Measurements from ENCODE around the gene TNNT2. TPM values are rescaled to one million over a fixed set of nuclear protein-coding genes. Genes with fewer than 3 reads are reported as not detected.

The TNNT2 gene
- total RNA-seq, 1 donor from 2014 or later, result not detected

GRCh38 chr1:201335174-201335870, 42.2 kb downstream of the TNNT2 start:
- DNase-seq (ENCODE audit: low read depth, low spot score), result no peak
- Mint-ChIP-seq H3K9me3 (no peaks in the 10 kb centered on the region), H3K4me3 (no peak overlapping the region), H3K27ac (ENCODE audit: unreplicated experiment) (peak overlapping the region; percentile 8), H3K27me3 (ENCODE audit: low read depth) (no peaks in the 10 kb centered on the region), H3K4me1 (peaks cover 19% of the 10 kb centered on the region), H3K36me3 (ENCODE audit: low read depth) (no peaks in the 10 kb centered on the region)
- no peak for TF ChIP-seq CTCF (conservative IDR thresholded peaks at IDR 0.05)

GRCh38 chr1:201334325-201335173, 42.9 kb downstream of the TNNT2 start:
- peaks cover 19% of the 10 kb centered on the region for H3K4me1 Mint-ChIP-seq
- H3K9me3 Mint-ChIP-seq, result no peaks in the 10 kb centered on the region
- H3K4me3 Mint-ChIP-seq, result no peak overlapping the region
- no peaks in the 10 kb centered on the region for H3K27me3 Mint-ChIP-seq (ENCODE audit: low read depth)
- TF ChIP-seq CTCF (conservative IDR thresholded peaks at IDR 0.05), result no peak
- no peak for DNase-seq (ENCODE audit: low read depth, low spot score)
- H3K36me3 Mint-ChIP-seq (ENCODE audit: low read depth), result no peaks in the 10 kb centered on the region
- peak overlapping the region; percentile 8 for H3K27ac Mint-ChIP-seq (ENCODE audit: unreplicated experiment)

GRCh38 chr1:201332616-201333335, 44.7 kb downstream of the TNNT2 start:
- no peak for TF ChIP-seq CTCF (conservative IDR thresholded peaks at IDR 0.05)
- Mint-ChIP-seq H3K4me1 (peaks cover 23% of the 10 kb centered on the region), H3K36me3 (ENCODE audit: low read depth) (no peaks in the 10 kb centered on the region), H3K27ac (ENCODE audit: unreplicated experiment) (no peak overlapping the region), H3K4me3 (no peak overlapping the region), H3K9me3 (no peaks in the 10 kb centered on the region), H3K27me3 (ENCODE audit: low read depth) (no peaks in the 10 kb centered on the region)
- no peak for DNase-seq (ENCODE audit: low read depth, low spot score)

GRCh38 chr1:201332021-201332420, 45.5 kb downstream of the TNNT2 start:
- TF ChIP-seq CTCF (conservative IDR thresholded peaks at IDR 0.05), result no peak
- peaks cover 23% of the 10 kb centered on the region for H3K4me1 Mint-ChIP-seq
- DNase-seq (ENCODE audit: low read depth, low spot score), result no peak
- H3K27ac Mint-ChIP-seq (ENCODE audit: unreplicated experiment), result peak overlapping the region; percentile 57
- H3K36me3 Mint-ChIP-seq (ENCODE audit: low read depth), result no peaks in the 10 kb centered on the region
- no peaks in the 10 kb centered on the region for H3K9me3 Mint-ChIP-seq
- no peak overlapping the region for H3K4me3 Mint-ChIP-seq
- no peaks in the 10 kb centered on the region for H3K27me3 Mint-ChIP-seq (ENCODE audit: low read depth)

GRCh38 chr1:201331166-201331565, 46.3 kb downstream of the TNNT2 start:
- no peak for DNase-seq (ENCODE audit: low read depth, low spot score)
- Mint-ChIP-seq H3K36me3 (ENCODE audit: low read depth) (no peaks in the 10 kb centered on the region), H3K4me3 (no peak overlapping the region), H3K27ac (ENCODE audit: unreplicated experiment) (no peak overlapping the region), H3K9me3 (no peaks in the 10 kb centered on the region), H3K4me1 (peaks cover 23% of the 10 kb centered on the region), H3K27me3 (ENCODE audit: low read depth) (no peaks in the 10 kb centered on the region)
- no peak for TF ChIP-seq CTCF (conservative IDR thresholded peaks at IDR 0.05)
